Vagina (tissue), 2 donors: Measurements from ENCODE around the gene ECT2.

Source experiments
- CTCF ChIP-seq, 3 experiments: fragments of 450-650 bp in 2 of 3; fragments of 200-600 bp in 1 of 3; sonication (generic) in 1 of 3; IDR thresholded peaks; one replicate each; pipeline ENCODE4 v1.5.1; 2017 to 2019; ENCODE audit warnings: antibody characterized with exemption in 3 of 3, mild to moderate bottlenecking in 2 of 3, moderate library complexity in 2 of 3
- POLR2A ChIP-seq, 2 donors: fragments of 450-650 bp; IDR thresholded peaks; one replicate each; pipeline ENCODE4 v1.6.1; 2017; ENCODE audit warnings: antibody characterized with exemption in 2 of 2, mild to moderate bottlenecking in 2 of 2, moderate library complexity in 2 of 2
- POLR2AphosphoS5 ChIP-seq, 2 donors: sonication (generic); formaldehyde crosslinking; IDR thresholded peaks; one replicate each; pipeline ENCODE4 v1.9.0; 2017; ENCODE audit warnings: antibody characterized with exemption in 2 of 2, mild to moderate bottlenecking in 2 of 2, low read depth in 1 of 2; ENCODE audit not compliant: insufficient read depth in 1 of 2

- TF ChIP-seq CTCF (IDR thresholded peaks at IDR 0.05) (no peak), POLR2A (IDR thresholded peaks at IDR 0.05) (no peak), POLR2AphosphoS5 (IDR thresholded peaks at IDR 0.05; ENCODE audit: insufficient read depth in 1 of 2, low read depth in 1 of 2) (no peak)
Measured at GRCh38 chr3:172704001-172704400, 46.5 kb upstream of the ECT2 start.
